HG03095 (cell line): ENCODE results near the gene TROAP.
A peak's percentile ranks its signal among the peaks of the same experiment; 100 is the strongest.
"Not testable (repeated sequence)": the region's sequence is repeated elsewhere in the genome, so short reads cannot be mapped to it uniquely, and the experiment has no call there.

Experiments used
- ATAC-seq: cut with Tn5 transposase; IDR thresholded peaks from one replicate; pipeline ENCODE4 v1.9.1; 2021; ENCODE audit warnings: moderate library complexity; ENCODE audit not compliant: unreplicated experiment

TROAP gene

GRCh38 chr12:49366096-49366651 lies 43.1 kb downstream of the TROAP start:
- peak; percentile 3 for ATAC-seq

DNA sequence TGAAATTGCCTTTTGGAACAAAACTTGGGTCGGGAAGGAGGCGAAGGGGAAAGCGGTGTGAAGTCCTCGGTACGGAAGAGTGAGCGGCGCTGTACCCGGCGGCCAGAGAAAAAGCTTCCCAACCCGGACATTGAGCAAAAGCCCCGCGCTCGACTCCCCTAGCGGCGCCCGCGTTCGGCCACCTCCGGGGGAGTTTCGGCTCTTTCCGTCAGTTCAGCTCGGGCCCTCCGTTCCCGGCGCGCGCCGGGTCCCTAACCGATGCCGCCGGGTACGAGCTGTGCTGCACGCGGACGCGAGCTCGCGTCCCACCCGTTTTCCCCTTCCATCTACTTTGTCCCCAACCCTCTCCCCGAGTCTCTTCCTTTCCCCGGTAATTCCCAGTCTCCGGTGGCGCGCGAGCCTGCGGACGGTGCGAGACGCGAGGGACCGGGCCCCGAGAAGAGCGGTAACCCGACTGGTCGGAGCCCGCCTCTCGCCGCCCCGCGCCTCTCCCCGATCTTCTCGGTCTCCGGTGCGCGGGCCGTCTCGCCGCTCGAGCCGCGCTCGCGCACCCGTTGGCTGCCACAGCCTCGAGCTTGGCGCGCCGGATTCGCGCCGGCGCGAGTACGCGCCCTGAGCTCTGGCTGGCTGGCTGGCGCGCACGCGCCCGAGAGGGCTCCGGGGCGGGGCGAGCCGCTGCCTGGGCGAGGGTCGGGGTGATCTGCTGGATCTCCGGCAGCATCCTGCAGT lies 43.8 kb downstream of the TROAP start:
- peak; percentile 58 for ATAC-seq

DNA sequence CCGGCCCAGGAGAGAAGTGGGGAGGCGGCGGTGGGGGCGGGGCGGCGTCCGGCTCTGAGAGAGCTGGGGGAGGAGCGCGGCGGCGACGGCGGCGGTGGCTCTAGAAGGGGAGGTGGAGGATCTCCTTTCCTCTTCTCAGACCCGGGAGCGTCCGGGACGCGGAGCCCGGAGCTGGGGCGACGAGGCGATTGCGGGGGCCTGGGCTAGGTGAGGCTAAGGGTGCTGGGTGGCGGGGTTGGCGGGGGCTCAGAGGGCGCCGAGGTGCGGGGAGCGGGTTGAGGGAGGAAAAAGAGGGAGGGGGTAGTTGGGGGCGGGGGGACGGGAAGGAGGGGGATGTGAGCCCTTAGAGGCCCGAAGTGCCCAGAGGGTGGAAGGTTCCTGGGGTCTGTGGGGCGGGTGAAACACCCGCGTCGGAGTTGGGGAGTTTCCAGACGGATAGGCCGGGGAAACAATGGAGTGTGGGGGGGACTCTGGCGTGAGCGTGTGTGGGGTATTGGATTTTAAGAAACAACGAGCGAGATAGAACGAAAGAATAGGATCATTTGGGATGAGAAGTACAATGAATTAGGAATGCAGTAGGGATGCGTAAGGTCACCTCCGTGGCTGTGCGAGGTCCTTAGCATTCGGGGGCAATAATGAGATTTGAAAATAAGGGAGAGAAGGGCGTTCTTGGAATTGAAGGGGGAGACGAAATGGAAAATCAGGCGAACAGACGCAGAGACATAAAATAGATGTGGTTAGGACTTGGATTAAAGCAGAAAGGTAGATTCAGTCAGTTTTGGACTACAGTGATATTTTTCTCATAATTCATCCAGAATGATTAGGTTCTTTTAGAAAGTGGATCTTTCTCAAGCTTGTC lies 44.6 kb downstream of the TROAP start, which contains the start of gene SPATS2:
Gene SPATS2 (plus strand): TSS at position 82 of the 859 bp plus-strand sequence. CDS start 93,551 bp downstream, outside the sequence.
- no peak for ATAC-seq

DNA sequence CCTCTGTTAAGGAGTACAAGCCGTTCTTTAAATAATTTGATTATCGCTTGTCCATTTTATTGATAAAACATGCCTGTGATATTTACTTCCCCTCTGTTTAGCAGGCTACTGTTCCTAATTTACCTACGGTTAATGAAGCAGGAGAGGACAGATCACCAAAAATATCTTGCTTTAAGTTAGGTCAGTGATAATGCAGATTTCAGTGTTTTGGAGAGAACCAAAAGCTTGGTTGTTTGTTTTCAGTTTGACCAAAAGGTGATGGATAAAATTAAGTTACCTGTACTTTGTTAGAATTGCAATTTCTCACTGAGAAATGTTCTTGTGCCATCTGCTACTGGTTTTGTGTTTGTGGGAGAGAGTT lies 45.2 kb downstream of the TROAP start:
- ATAC-seq = no peak

- ATAC-seq = peak; percentile 57
These were observed 46.5 kb downstream of the TROAP start for GRCh38 chr12:49369411-49370145.

GRCh38 chr12:49370539-49370938 lies 47.5 kb downstream of the TROAP start:
- no peak for ATAC-seq

GRCh38 chr12:49375406-49375805 lies 52.4 kb downstream of the TROAP start:
- ATAC-seq = no peak

DNA sequence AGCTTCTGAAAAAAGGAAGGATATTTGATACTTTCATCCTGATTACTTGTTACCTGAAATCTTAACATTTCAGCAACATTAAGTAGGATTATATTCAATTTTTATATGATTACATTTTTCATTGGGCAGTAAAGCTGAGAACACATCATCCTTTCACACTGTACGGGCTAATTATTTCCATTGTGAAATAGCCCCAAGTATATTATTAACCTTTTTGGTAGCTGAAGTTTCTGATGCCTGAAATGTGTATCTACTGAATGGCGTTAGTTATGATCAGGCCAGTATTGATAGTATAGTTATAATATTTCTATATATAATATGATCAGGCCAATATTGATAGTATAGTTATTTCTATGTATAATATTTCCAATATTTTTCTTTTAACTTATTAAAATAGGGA lies 54.3 kb downstream of the TROAP start:
- no peak for ATAC-seq

GRCh38 chr12:49380184-49380583 lies 57.1 kb downstream of the TROAP start:
- not testable (repeated sequence) for ATAC-seq
